Neural progenitor cell (in vitro differentiated cells): ENCODE results near the gene TBC1D20.

Experiments used
- CTCF ChIP-seq: fragments of 200-600 bp; sonication (generic); IDR thresholded peaks from 2 replicates; pipeline ENCODE4 v1.5.1; 2017; ENCODE audit warnings: antibody characterized with exemption, mild to moderate bottlenecking
- EZH2 ChIP-seq: fragments of 200-600 bp; sonication (generic); IDR thresholded peaks from 2 replicates; pipeline ENCODE4 v1.6.1; 2017; ENCODE audit warnings: antibody characterized with exemption, mild to moderate bottlenecking, moderate library complexity
- EZH2phosphoT487 ChIP-seq: fragments of 200-600 bp; sonication (generic); IDR thresholded peaks from 2 replicates; pipeline ENCODE4 v1.6.1; 2017; ENCODE audit warnings: antibody characterized with exemption

GRCh38 chr20:454951-455350, 7.4 kb downstream of the TBC1D20 start:
- TF ChIP-seq EZH2phosphoT487, result no peak
- TF ChIP-seq CTCF, result no peak
- no peak for TF ChIP-seq EZH2
